Activated naive CD4-positive, alpha-beta T cell treated with anti-CD3 and anti-CD28 coated beads, Interleukin-2, amount 50 U/mL, for 72 hours (primary cell): ENCODE measurements around the gene AP1B1. TPM values are rescaled to one million over a fixed set of nuclear protein-coding genes. Genes with fewer than 3 reads are reported as not detected.

Experiments used
- total RNA-seq, 2 donors: library from RNA; stranded (reverse); gene quantifications; one replicate each; pipeline ENCODE4 v1.2.3, GENCODE V29; 2022

Gene AP1B1
- total RNA-seq, 2 donors from 2014 or later: 48.9 to 60.4 TPM

Other genes starting within 250 kb of the AP1B1 start
- gene EMID1, start 182.7 kb downstream of the AP1B1 start, total RNA-seq: under 1 TPM in 1 of 2 donors, not detected in 1; 0.41 TPM
- gene RHBDD3, start 120.6 kb downstream of the AP1B1 start, total RNA-seq: 10 to 100 TPM; 19.6 to 29.5 TPM
- 100 to 1,000 TPM; 257 to 320 TPM for gene EWSR1, start 120.3 kb downstream of the AP1B1 start, total RNA-seq
- gene GAS2L1, start 81.9 kb downstream of the AP1B1 start, total RNA-seq: 1 to 10 TPM in 1 of 2 donors, under 1 TPM in 1; 0.36 to 1.5 TPM
- gene RASL10A, start 72.9 kb downstream of the AP1B1 start, total RNA-seq: under 1 TPM; 0.20 to 0.78 TPM
- gene RFPL1, start 50.0 kb upstream of the AP1B1 start, total RNA-seq: not detected
- gene NEFH, start 91.6 kb upstream of the AP1B1 start, total RNA-seq: 1 to 10 TPM in 1 of 2 donors, under 1 TPM in 1; 0.18 to 2.1 TPM
- 10 to 100 TPM; 50.8 to 82.9 TPM for gene THOC5, start 165.2 kb upstream of the AP1B1 start, total RNA-seq
- 10 to 100 TPM; 64.3 to 74.7 TPM for gene NIPSNAP1, start 192.5 kb upstream of the AP1B1 start, total RNA-seq
- gene NF2, start 215.1 kb upstream of the AP1B1 start, total RNA-seq: 10 to 100 TPM; 30.6 to 45.0 TPM